HepG2 (cell line): Measurements from ENCODE around the gene VAMP5. TPM values are rescaled to one million over a fixed set of nuclear protein-coding genes. Genes with fewer than 3 reads are reported as not detected.
A peak's percentile ranks its signal among the peaks of the same experiment; 100 is the strongest.

Experiments
- ARID5B ChIP-seq: IDR thresholded peaks from 2 replicates; pipeline ENCODE4 v1.4.0; 2020; ENCODE audit warnings: mild to moderate bottlenecking, missing genetic modification reagents
- HCFC1 ChIP-seq: fragments of 150-350 bp; IDR thresholded peaks from 2 replicates; pipeline ENCODE4 v1.6.1; 2014; ENCODE audit warnings: low read depth, low read length
- HMG20B ChIP-seq: conservative IDR thresholded peaks from 2 replicates; pipeline ENCODE4 v1.6.1; 2016; ENCODE audit warnings: missing genetic modification reagents, missing compliant biosample characterization
- HNF1A ChIP-seq, 2 experiments: sonication (generic) in 1 of 2; formaldehyde crosslinking in 1 of 2; IDR thresholded peaks; 2 replicates each; pipeline versions ENCODE4 v1.4.0 to v1.6.1; 2016 to 2020; ENCODE audit warnings: borderline replicate concordance in 1 of 2, low read depth in 1 of 2, mild to moderate bottlenecking in 1 of 2, missing genetic modification reagents in 1 of 2
- JDP2 ChIP-seq: sonication (generic); formaldehyde crosslinking; IDR thresholded peaks from 2 replicates; pipeline ENCODE4 v1.8.1; 2022; ENCODE audit warnings: missing genetic modification reagents, borderline replicate concordance
- KDM6A ChIP-seq: IDR thresholded peaks from 2 replicates; pipeline ENCODE4 v1.6.1; 2016; ENCODE audit warnings: low read depth
- LRRFIP1 ChIP-seq: sonication (generic); formaldehyde crosslinking; conservative IDR thresholded peaks from 2 replicates; pipeline ENCODE4 v1.4.0; 2020; ENCODE audit warnings: missing genetic modification reagents
- NFYC ChIP-seq: IDR thresholded peaks from 2 replicates; pipeline ENCODE4 v1.6.1; 2016; ENCODE audit warnings: missing genetic modification reagents, missing compliant biosample characterization
- NR2F6 ChIP-seq, 2 experiments: IDR thresholded peaks; 2 replicates each; pipeline ENCODE4 v1.6.1; 2016; ENCODE audit warnings: antibody characterized with exemption in 1 of 2, mild to moderate bottlenecking in 1 of 2
- RARG ChIP-seq: sonication (generic); formaldehyde crosslinking; IDR thresholded peaks from 2 replicates; pipeline ENCODE4 v1.4.0; 2020; ENCODE audit warnings: low read depth, mild to moderate bottlenecking, missing genetic modification reagents
- REL ChIP-seq: sonication (generic); formaldehyde crosslinking; conservative IDR thresholded peaks from 2 replicates; pipeline ENCODE4 v1.8.0; 2022; ENCODE audit warnings: mild to moderate bottlenecking, missing genetic modification reagents, moderate library complexity
- SOX13 ChIP-seq, 3 experiments: fragments of 450-650 bp in 1 of 3; sonication (generic) in 1 of 3; formaldehyde crosslinking in 1 of 3; IDR thresholded peaks in 2 of 3; conservative IDR thresholded peaks in 1 of 3; 2 replicates each; pipeline versions ENCODE4 v1.5.0 to v1.6.1; 2016 to 2020; ENCODE audit warnings: antibody characterized with exemption in 1 of 3, mild to moderate bottlenecking in 1 of 3, missing compliant biosample characterization in 1 of 3, missing genetic modification reagents in 1 of 3, moderate library complexity in 1 of 3
- SP2 ChIP-seq: sonication (generic); formaldehyde crosslinking; IDR thresholded peaks from 2 replicates; pipeline ENCODE4 v1.5.1; 2020; ENCODE audit warnings: mild to moderate bottlenecking, missing genetic modification reagents
- TFDP1 ChIP-seq: IDR thresholded peaks from 2 replicates; pipeline ENCODE4 v1.6.1; 2016; ENCODE audit warnings: missing compliant biosample characterization, missing genetic modification reagents, borderline replicate concordance
- XBP1 ChIP-seq: sonication (generic); formaldehyde crosslinking; IDR thresholded peaks from 2 replicates; pipeline ENCODE4 v1.5.0; 2020; ENCODE audit warnings: missing genetic modification reagents
- YEATS4 ChIP-seq: sonication (generic); formaldehyde crosslinking; IDR thresholded peaks from 2 replicates; pipeline ENCODE4 v1.4.0; 2020; ENCODE audit warnings: missing genetic modification reagents, borderline replicate concordance
- ZNF563 ChIP-seq: sonication (generic); formaldehyde crosslinking; IDR thresholded peaks from 2 replicates; pipeline ENCODE4 v1.8.0; 2022; ENCODE audit warnings: mild to moderate bottlenecking, moderate library complexity, missing genetic modification reagents
- ZNF83 ChIP-seq: sonication (generic); formaldehyde crosslinking; IDR thresholded peaks from 2 replicates; pipeline ENCODE4 v1.4.0; 2020; ENCODE audit warnings: missing genetic modification reagents, mild to moderate bottlenecking, borderline replicate concordance
- polyA plus RNA-seq, 8 experiments: library from polyadenylated mRNA; depleted of rRNA in 3 of 8; stranded (reverse) in 7 of 8; unstranded in 1 of 8; fragments of >200 nt; fragmentation: Illumina TruSeq in 4 of 8; extraction: Trizol in 4 of 8; gene quantifications; 2 replicates each; pipeline versions ENCODE4 v1.2.1 to v1.2.3, GENCODE V29; 2011 to 2016; ENCODE audit warnings: low read depth in 4 of 8, missing spikeins in 1 of 8, mixed read lengths in 1 of 8; ENCODE audit not compliant: insufficient read depth in 1 of 8
- total RNA-seq, 5 experiments: library from RNA; depleted of rRNA; stranded (reverse); fragments of >200 nt; fragmentation: Illumina TruSeq; extraction: Trizol; gene quantifications; 2 replicates each; pipeline ENCODE4 v1.2.3, GENCODE V29; 2016; ENCODE audit warnings: low read depth in 1 of 5

Gene VAMP5
- total and polyA plus RNA-seq, 2 of the 13 experiments (the other 11 are each of a cell fraction or from before 2014, with no cell fraction given) = 7.2 to 56.7 TPM

GRCh38 chr2:85558160-85558559 lies 26.1 kb upstream of the VAMP5 start (continued):
- TF ChIP-seq TFDP1 (CRISPR knock-in tag) (no peak), RARG (CRISPR knock-in tag) (no peak), YEATS4 (CRISPR knock-in tag) (no peak), NR2F6 (IDR thresholded peaks at IDR 0.05) (peak; percentile 68; the same call in 1 of the 2 replicates), NR2F6 (CRISPR knock-in tag; IDR thresholded peaks at IDR 0.05) (peak; percentile 47; the same call in 1 of the 2 replicates), ARID5B (CRISPR knock-in tag) (peak; percentile 65), HMG20B (CRISPR knock-in tag) (peak; percentile 33; the same call in 1 of the 2 replicates), SP2 (CRISPR knock-in tag) (no peak), REL (no peak), ZNF563 (CRISPR knock-in tag) (no peak), LRRFIP1 (CRISPR knock-in tag) (no peak), JDP2 (CRISPR knock-in tag) (no peak), HNF1A (IDR thresholded peaks at IDR 0.05; ENCODE audit: low read depth) (no peak), HNF1A (CRISPR knock-in tag; IDR thresholded peaks at IDR 0.05; ENCODE audit: borderline replicate concordance) (peak; percentile 79; the same call in 1 of the 2 replicates), ZNF83 (no peak), XBP1 (no peak), KDM6A (0 out of 2 replicates have a peak, but pooled peaks have one; percentile 33), NFYC (CRISPR knock-in tag) (no peak), SOX13 (IDR thresholded peaks at IDR 0.05) (no peak), SOX13 (CRISPR knock-in tag; conservative IDR thresholded peaks at IDR 0.05 in 1 of 2, IDR thresholded peaks at IDR 0.05 in 1 of 2) (peak in 1 of 2 experiments; percentile 56; a peak in 1 of 4 replicates), HCFC1 (no peak)
